ENCODE results near the gene SEC63. TPM values are rescaled to one million over a fixed set of nuclear protein-coding genes. Genes with fewer than 3 reads are reported as not detected.

Gene SEC63
- total and polyA plus RNA-seq, 2 donors (not counting 1 experiment from before 2014, with no cell fraction given), result 34.2 to 82.7 TPM

DNA sequence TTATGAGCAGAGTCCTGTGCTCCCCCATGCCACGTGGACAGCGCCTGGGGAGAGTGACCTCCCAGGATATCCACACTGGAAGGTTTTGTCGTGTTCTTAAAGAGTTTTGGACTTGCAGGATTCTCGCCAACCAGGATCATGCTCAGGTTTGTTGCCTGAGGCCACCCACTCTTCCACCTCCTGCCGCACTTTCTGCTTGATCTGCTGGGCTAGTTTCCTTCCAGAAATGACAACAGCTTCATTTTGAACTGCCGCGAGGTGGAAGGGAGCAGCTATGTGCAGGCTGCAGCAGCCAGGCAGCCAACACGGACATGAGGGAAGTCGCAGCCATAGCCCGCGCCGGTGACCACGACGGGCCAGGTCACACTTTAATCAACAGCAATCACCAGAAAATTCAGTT lies 27.7 kb upstream of the SEC63 start:
- Histone ChIP-seq H3K27ac (ENCODE audit: insufficient read depth, low read length) (no peak overlapping the region), H3K36me3 (ENCODE audit: control insufficient read depth, insufficient read depth, low read length) (no peaks in the 10 kb centered on the region), H2AFZ (ENCODE audit: low read length) (no peak overlapping the region), H4K20me1 (ENCODE audit: control insufficient read depth, extremely low read depth, insufficient read depth, low read length) (no peaks in the 10 kb centered on the region), H3K4me2 (ENCODE audit: extremely low read depth, insufficient read depth, low read length) (no peak overlapping the region), H3K4me3 (replicated peaks in 1 of 4; ENCODE audit: control extremely low read depth in 1 of 4, insufficient read depth in 1 of 4, low read depth in 3 of 4, low read length in 4 of 4) (no peak overlapping the region), H3K9ac (ENCODE audit: insufficient read depth, low read length) (no peak overlapping the region), H3K4me1 (ENCODE audit: control insufficient read depth, extremely low read depth, insufficient read depth, low read length) (no peaks in the 10 kb centered on the region), H3K27me3 (ENCODE audit: control insufficient read depth, insufficient read depth, low read length) (no peaks in the 10 kb centered on the region), H3K79me2 (ENCODE audit: control insufficient read depth, insufficient read depth, low read length) (no peaks in the 10 kb centered on the region), H3K9me3 (ENCODE audit: control insufficient read depth, insufficient read depth, low read depth, low read length) (no peaks in the 10 kb centered on the region)
- DNase-seq (ENCODE audit: low read depth in 2 of 2), result no peak
- TF ChIP-seq, protein P1, sequence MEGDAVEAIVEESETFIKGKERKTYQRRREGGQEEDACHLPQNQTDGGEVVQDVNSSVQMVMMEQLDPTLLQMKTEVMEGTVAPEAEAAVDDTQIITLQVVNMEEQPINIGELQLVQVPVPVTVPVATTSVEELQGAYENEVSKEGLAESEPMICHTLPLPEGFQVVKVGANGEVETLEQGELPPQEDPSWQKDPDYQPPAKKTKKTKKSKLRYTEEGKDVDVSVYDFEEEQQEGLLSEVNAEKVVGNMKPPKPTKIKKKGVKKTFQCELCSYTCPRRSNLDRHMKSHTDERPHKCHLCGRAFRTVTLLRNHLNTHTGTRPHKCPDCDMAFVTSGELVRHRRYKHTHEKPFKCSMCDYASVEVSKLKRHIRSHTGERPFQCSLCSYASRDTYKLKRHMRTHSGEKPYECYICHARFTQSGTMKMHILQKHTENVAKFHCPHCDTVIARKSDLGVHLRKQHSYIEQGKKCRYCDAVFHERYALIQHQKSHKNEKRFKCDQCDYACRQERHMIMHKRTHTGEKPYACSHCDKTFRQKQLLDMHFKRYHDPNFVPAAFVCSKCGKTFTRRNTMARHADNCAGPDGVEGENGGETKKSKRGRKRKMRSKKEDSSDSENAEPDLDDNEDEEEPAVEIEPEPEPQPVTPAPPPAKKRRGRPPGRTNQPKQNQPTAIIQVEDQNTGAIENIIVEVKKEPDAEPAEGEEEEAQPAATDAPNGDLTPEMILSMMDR (conservative IDR thresholded peaks at IDR 0.05 in 1 of 2, IDR thresholded peaks at IDR 0.05 in 1 of 2; ENCODE audit: low read depth in 1 of 2, low read length in 2 of 2), result no peak
- TF ChIP-seq EZH2 (IDR thresholded peaks at IDR 0.05; ENCODE audit: low read length, missing control alignments), result no peak

DNA sequence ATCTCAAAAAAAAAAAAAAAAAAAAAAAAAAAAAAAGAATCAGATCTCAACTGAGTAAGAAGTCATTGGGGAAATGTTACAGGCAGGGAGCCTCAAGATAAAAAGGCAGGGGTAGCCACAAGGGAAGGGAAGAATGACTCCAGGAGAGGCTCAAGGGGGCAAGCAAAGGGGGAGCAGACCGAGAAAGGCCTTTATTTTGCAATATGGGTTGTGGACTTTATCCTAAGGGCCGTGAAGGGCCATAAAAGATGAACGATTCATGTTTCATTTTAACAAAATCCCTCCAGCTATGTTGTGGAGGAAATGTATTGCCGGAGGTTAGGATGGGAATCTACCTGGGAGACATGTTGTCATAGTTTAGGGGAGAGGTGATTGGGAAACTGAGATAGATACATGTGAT lies 25.8 kb upstream of the SEC63 start:
- TF ChIP-seq EZH2 (IDR thresholded peaks at IDR 0.05; ENCODE audit: low read length, missing control alignments), result no peak
- TF ChIP-seq, protein P1 (conservative IDR thresholded peaks at IDR 0.05 in 1 of 2, IDR thresholded peaks at IDR 0.05 in 1 of 2; ENCODE audit: low read depth in 1 of 2, low read length in 2 of 2), result no peak
- Histone ChIP-seq H3K27ac (ENCODE audit: insufficient read depth, low read length) (no peak overlapping the region), H3K27me3 (ENCODE audit: control insufficient read depth, insufficient read depth, low read length) (no peaks in the 10 kb centered on the region), H3K4me3 (replicated peaks in 1 of 4; ENCODE audit: control extremely low read depth in 1 of 4, insufficient read depth in 1 of 4, low read depth in 3 of 4, low read length in 4 of 4) (no peak overlapping the region), H3K4me2 (ENCODE audit: extremely low read depth, insufficient read depth, low read length) (no peak overlapping the region), H3K79me2 (ENCODE audit: control insufficient read depth, insufficient read depth, low read length) (no peaks in the 10 kb centered on the region), H2AFZ (ENCODE audit: low read length) (no peak overlapping the region), H4K20me1 (ENCODE audit: control insufficient read depth, extremely low read depth, insufficient read depth, low read length) (no peaks in the 10 kb centered on the region), H3K36me3 (ENCODE audit: control insufficient read depth, insufficient read depth, low read length) (no peaks in the 10 kb centered on the region), H3K9me3 (ENCODE audit: control insufficient read depth, insufficient read depth, low read depth, low read length) (no peaks in the 10 kb centered on the region), H3K9ac (ENCODE audit: insufficient read depth, low read length) (no peak overlapping the region), H3K4me1 (ENCODE audit: control insufficient read depth, extremely low read depth, insufficient read depth, low read length) (no peaks in the 10 kb centered on the region)
- DNase-seq (ENCODE audit: low read depth in 2 of 2), result no peak

DNA sequence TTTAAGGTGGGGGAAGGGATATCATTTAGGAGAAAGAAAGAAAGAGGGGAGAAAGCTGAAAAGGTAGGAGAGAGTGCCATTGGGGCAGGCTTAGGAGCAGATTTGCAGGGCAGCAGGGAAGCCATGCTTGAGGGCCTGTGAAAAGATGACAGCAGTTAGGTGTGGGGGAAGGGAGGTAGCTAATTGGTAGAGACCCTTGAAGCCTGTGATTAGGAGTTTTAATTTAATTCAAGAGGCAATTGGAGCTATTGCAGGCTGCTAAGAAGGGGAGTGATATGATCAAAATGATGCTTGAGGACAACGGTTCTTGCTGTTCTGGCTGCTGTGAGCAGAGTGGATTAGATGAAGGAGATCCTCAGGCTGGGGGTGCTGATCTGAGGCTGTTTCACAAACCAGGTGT lies 24.5 kb upstream of the SEC63 start:
- no peaks in the 10 kb centered on the region for H3K4me1 ChIP-seq (ENCODE audit: control insufficient read depth, extremely low read depth, insufficient read depth, low read length)

More for the DNA sequence above, 24.5 kb upstream of the SEC63 start:
- DNase-seq (ENCODE audit: low read depth in 2 of 2), result no peak
- H3K79me2 ChIP-seq (ENCODE audit: control insufficient read depth, insufficient read depth, low read length), result no peaks in the 10 kb centered on the region
- TF ChIP-seq, protein P1 (conservative IDR thresholded peaks at IDR 0.05 in 1 of 2, IDR thresholded peaks at IDR 0.05 in 1 of 2; ENCODE audit: low read depth in 1 of 2, low read length in 2 of 2), result no peak
- no peak for TF ChIP-seq EZH2 (IDR thresholded peaks at IDR 0.05; ENCODE audit: low read length, missing control alignments)
- H4K20me1 ChIP-seq (ENCODE audit: control insufficient read depth, extremely low read depth, insufficient read depth, low read length), result no peaks in the 10 kb centered on the region
- H3K9me3 ChIP-seq (ENCODE audit: control insufficient read depth, insufficient read depth, low read depth, low read length), result no peaks in the 10 kb centered on the region
- no peak overlapping the region for H3K4me2 ChIP-seq (ENCODE audit: extremely low read depth, insufficient read depth, low read length)
- H3K27ac ChIP-seq (ENCODE audit: insufficient read depth, low read length), result no peak overlapping the region
- no peak overlapping the region for H2AFZ ChIP-seq (ENCODE audit: low read length)
- H3K36me3 ChIP-seq (ENCODE audit: control insufficient read depth, insufficient read depth, low read length), result no peaks in the 10 kb centered on the region
- H3K4me3 ChIP-seq (replicated peaks in 1 of 4; ENCODE audit: control extremely low read depth in 1 of 4, insufficient read depth in 1 of 4, low read depth in 3 of 4, low read length in 4 of 4), result no peak overlapping the region
- no peaks in the 10 kb centered on the region for H3K27me3 ChIP-seq (ENCODE audit: control insufficient read depth, insufficient read depth, low read length)
- no peak overlapping the region for H3K9ac ChIP-seq (ENCODE audit: insufficient read depth, low read length)

All from fibroblast of lung (primary cell).